Mesenchymal stem cell (in vitro differentiated cells and primary cell): Measurements from ENCODE around the gene ST8SIA5. TPM values are rescaled to one million over a fixed set of nuclear protein-coding genes. Genes with fewer than 3 reads are reported as not detected.

Experiments
- DNase-seq: peaks from one replicate; pipeline ENCODE4 v3.0.0-alpha.2; 2013
- H2AFZ ChIP-seq: one replicate; pipeline ENCODE4 v1.6.1; 2013; ENCODE audit warnings: low read depth, mild to moderate bottlenecking, control low read depth, inconsistent platforms, low read length, moderate library complexity
- H2AK5ac ChIP-seq: 2 replicates; pipeline ENCODE4 v1.6.1; 2013; ENCODE audit warnings: low read length, moderate library complexity, mild to moderate bottlenecking, inconsistent platforms; ENCODE audit not compliant: severe bottlenecking
- H2BK120ac ChIP-seq: one replicate; pipeline ENCODE4 v1.6.1; 2013; ENCODE audit warnings: low read depth, mild to moderate bottlenecking, inconsistent platforms, low read length, moderate library complexity
- H2BK12ac ChIP-seq, 2 experiments: one replicate each; pipeline ENCODE4 v1.6.1; 2013; ENCODE audit warnings: inconsistent platforms in 2 of 2, low read length in 2 of 2, mild to moderate bottlenecking in 2 of 2, moderate library complexity in 2 of 2, control low read depth in 1 of 2
- H2BK15ac ChIP-seq: one replicate; pipeline ENCODE4 v1.6.1; 2013; ENCODE audit warnings: mild to moderate bottlenecking, low read depth, inconsistent platforms; ENCODE audit not compliant: poor library complexity, severe bottlenecking
- H2BK5ac ChIP-seq: 2 replicates; pipeline ENCODE4 v1.6.1; 2013; ENCODE audit warnings: low read depth, mild to moderate bottlenecking, low read length, control low read depth, inconsistent platforms; ENCODE audit not compliant: poor library complexity, severe bottlenecking
- H3K14ac ChIP-seq, 2 experiments: one replicate each; pipeline ENCODE4 v1.6.1; 2013; ENCODE audit warnings: inconsistent platforms in 2 of 2, low read length in 2 of 2, control low read depth in 1 of 2, mild to moderate bottlenecking in 1 of 2, moderate library complexity in 1 of 2
- H3K18ac ChIP-seq, 2 experiments: one replicate each; pipeline ENCODE4 v1.6.1; 2013; ENCODE audit warnings: inconsistent platforms in 2 of 2, low read length in 2 of 2, control low read depth in 1 of 2, low read depth in 1 of 2, mild to moderate bottlenecking in 1 of 2
- H3K23ac ChIP-seq, 2 experiments: one replicate each; pipeline ENCODE4 v1.6.1; 2013; ENCODE audit warnings: inconsistent platforms in 2 of 2, low read length in 2 of 2, mild to moderate bottlenecking in 2 of 2, moderate library complexity in 2 of 2, control low read depth in 1 of 2
- H3K27ac ChIP-seq: 2 replicates; pipeline ENCODE4 v1.5.1; 2013; ENCODE audit warnings: mild to moderate bottlenecking, moderate library complexity, low read length, control low read depth, inconsistent platforms; ENCODE audit not compliant: poor library complexity, severe bottlenecking
- H3K27me3 ChIP-seq, 2 experiments: 2 replicates each; pipeline versions ENCODE4 v1.6.1 to v1.7.0; 2013; ENCODE audit warnings: low read length in 2 of 2, mild to moderate bottlenecking in 2 of 2, moderate library complexity in 2 of 2, control low read depth in 1 of 2, inconsistent platforms in 1 of 2; ENCODE audit not compliant: control insufficient read depth in 1 of 2, insufficient read depth in 1 of 2
- H3K36me3 ChIP-seq, 2 experiments: 2 replicates each; pipeline versions ENCODE4 v1.6.1 to v1.7.0; 2013; ENCODE audit warnings: low read length in 2 of 2, control low read depth in 1 of 2, inconsistent platforms in 1 of 2, low read depth in 1 of 2, mild to moderate bottlenecking in 1 of 2; ENCODE audit not compliant: insufficient read depth in 2 of 2, control insufficient read depth in 1 of 2
- H3K4ac ChIP-seq, 2 experiments: one replicate each; pipeline ENCODE4 v1.6.1; 2013; ENCODE audit warnings: inconsistent platforms in 2 of 2, low read length in 2 of 2, mild to moderate bottlenecking in 2 of 2, moderate library complexity in 2 of 2, control low read depth in 1 of 2, low read depth in 1 of 2
- H3K4me1 ChIP-seq: 2 replicates; pipeline ENCODE4 v1.6.1; 2013; ENCODE audit warnings: low read depth, low read length, control low read depth; ENCODE audit not compliant: control insufficient read depth, insufficient read depth
- H3K4me2 ChIP-seq: 2 replicates; pipeline ENCODE4 v1.6.1; 2013; ENCODE audit warnings: low read length, mild to moderate bottlenecking, inconsistent platforms; ENCODE audit not compliant: poor library complexity, severe bottlenecking
- H3K4me3 ChIP-seq, 2 experiments: 2 replicates each; pipeline versions ENCODE4 v1.5.1 to v1.7.0; 2013; ENCODE audit warnings: low read length in 2 of 2, mild to moderate bottlenecking in 2 of 2, control low read depth in 1 of 2, low read depth in 1 of 2; ENCODE audit not compliant: insufficient read depth in 1 of 2
- H3K79me1 ChIP-seq: replicated peaks from 2 replicates; pipeline ENCODE4 v1.6.1; 2013; ENCODE audit warnings: mild to moderate bottlenecking, control low read depth, low read length, inconsistent platforms; ENCODE audit not compliant: poor library complexity, severe bottlenecking
- H3K9ac ChIP-seq: 2 replicates; pipeline ENCODE4 v1.7.0; 2013; ENCODE audit warnings: mild to moderate bottlenecking, low read length, moderate library complexity
- H3K9me3 ChIP-seq: 2 replicates; pipeline ENCODE4 v1.7.0; 2013; ENCODE audit warnings: mild to moderate bottlenecking, low read length; ENCODE audit not compliant: control insufficient read depth
- H4K8ac ChIP-seq: one replicate; pipeline ENCODE4 v1.6.1; 2013; ENCODE audit warnings: inconsistent platforms, mild to moderate bottlenecking, low read length, moderate library complexity
- H4K91ac ChIP-seq: one replicate; pipeline ENCODE4 v1.6.1; 2013; ENCODE audit warnings: mild to moderate bottlenecking, low read length, inconsistent platforms
- WGBS: methylation state at CpG from one replicate; pipeline ENCODE4 v1.1.7; 2013; ENCODE audit warnings: mixed read lengths; 5-methylcytosine and 5-hydroxymethylcytosine counted together
- small RNA-seq: library from polyadenylated mRNA; stranded (forward); fragments of <200 nt; extraction: miRNeasy Mini kit (QIAGEN cat#:217004); gene quantifications from one replicate; pipeline ENCODE3, GENCODE V24; 2013; ENCODE audit warnings: low read depth

ST8SIA5 gene

GRCh38 chr18:46621871-46622270 lies 135.0 kb downstream of the ST8SIA5 start:
- Histone ChIP-seq H3K4me2 (no peak overlapping the region), H3K4me1 (peaks cover 3% of the 10 kb centered on the region), H3K23ac (no peak overlapping the region), H4K8ac (no peak overlapping the region), H3K27ac (no peak overlapping the region), H3K36me3 (no peaks in the 10 kb centered on the region), H3K14ac (no peak overlapping the region), H3K4me3 (no peak overlapping the region), H3K9me3 (no peaks in the 10 kb centered on the region), H3K27me3 (peaks cover 18 to 48% of the 10 kb centered on the region in 2 experiments), H2BK12ac (no peak overlapping the region), H2AK5ac (no peak overlapping the region), H3K18ac (no peak overlapping the region), H3K4ac (no peak overlapping the region), H3K79me1 (no peaks in the 10 kb centered on the region), H3K9ac (no peak overlapping the region), H2BK5ac (no peak overlapping the region), H2BK15ac (no peak overlapping the region), H4K91ac (no peak overlapping the region), H2AFZ (no peak overlapping the region), H2BK120ac (no peak overlapping the region)
- WGBS: 58% methylated on average over 2 of the region's 2 CpGs
- no peak for DNase-seq

- no peak for DNase-seq
These were observed 135.6 kb downstream of the ST8SIA5 start for GRCh38 chr18:46621111-46621766.

GRCh38 chr18:46619559-46619958 lies 137.3 kb downstream of the ST8SIA5 start:
- no peaks in the 10 kb centered on the region for H3K36me3 ChIP-seq
- H2AFZ ChIP-seq: no peak overlapping the region
- H2BK5ac ChIP-seq: no peak overlapping the region
- H3K4me3 ChIP-seq: no peak overlapping the region
- 79% methylated on average over 3 of the region's 3 CpGs for WGBS
- H3K4me1 ChIP-seq: peaks cover 3% of the 10 kb centered on the region
- H2BK12ac ChIP-seq: no peak overlapping the region
- no peak overlapping the region for H2AK5ac ChIP-seq
- H4K91ac ChIP-seq: no peak overlapping the region
- H3K9me3 ChIP-seq: no peaks in the 10 kb centered on the region
- H3K27me3 ChIP-seq: peaks cover 18 to 32% of the 10 kb centered on the region in 2 experiments
- no peak overlapping the region for H3K23ac ChIP-seq
- H3K4ac ChIP-seq: no peak overlapping the region
- H3K18ac ChIP-seq: no peak overlapping the region
- no peak for DNase-seq
- no peaks in the 10 kb centered on the region for H3K79me1 ChIP-seq
- H2BK120ac ChIP-seq: no peak overlapping the region
- H3K9ac ChIP-seq: no peak overlapping the region
- no peak overlapping the region for H3K27ac ChIP-seq
- H3K14ac ChIP-seq: no peak overlapping the region
- H2BK15ac ChIP-seq: no peak overlapping the region
- H3K4me2 ChIP-seq: no peak overlapping the region
- no peak overlapping the region for H4K8ac ChIP-seq

More at GRCh38 chr18:46621111-46621766, 135.6 kb downstream of the ST8SIA5 start:
- no peak overlapping the region for H2BK5ac ChIP-seq
- WGBS: 68% methylated on average over 6 of the region's 6 CpGs
- no peak overlapping the region for H3K9ac ChIP-seq
- H3K18ac ChIP-seq: no peak overlapping the region
- H3K4ac ChIP-seq: no peak overlapping the region
- H3K4me2 ChIP-seq: no peak overlapping the region
- H2AFZ ChIP-seq: no peak overlapping the region
- H3K9me3 ChIP-seq: no peaks in the 10 kb centered on the region
- no peak overlapping the region for H3K27ac ChIP-seq
- H2AK5ac ChIP-seq: no peak overlapping the region
- H4K8ac ChIP-seq: no peak overlapping the region
- no peak overlapping the region for H2BK120ac ChIP-seq
- no peak overlapping the region for H2BK12ac ChIP-seq
- H3K4me1 ChIP-seq: peaks cover 3% of the 10 kb centered on the region
- H3K14ac ChIP-seq: no peak overlapping the region
- no peaks in the 10 kb centered on the region for H3K36me3 ChIP-seq
- no peak overlapping the region for H2BK15ac ChIP-seq
- H3K79me1 ChIP-seq: no peaks in the 10 kb centered on the region
- H3K4me3 ChIP-seq: no peak overlapping the region
- no peak overlapping the region for H3K23ac ChIP-seq
- H4K91ac ChIP-seq: no peak overlapping the region
- peaks cover 18 to 46% of the 10 kb centered on the region in 2 experiments for H3K27me3 ChIP-seq

Small RNA genes lying within 50 kb of the gene (small RNA-seq; reads per million reads assigned to genes)
- not detected for gene AC090311.1
